Kidney capillary endothelial cell (primary cell): ENCODE results near the gene COL25A1.
A peak's percentile ranks its signal among the peaks of the same experiment; 100 is the strongest.
"Not testable (repeated sequence)": the region's sequence is repeated elsewhere in the genome, so short reads cannot be mapped to it uniquely, and the experiment has no call there.

Experiments
- DNase-seq: peaks from one replicate; pipeline ENCODE4 v3.0.0-alpha.2; 2018; ENCODE audit warnings: low spot score

COL25A1 gene

GRCh38 chr4:108906866-108907367 is 395.5 kb downstream of the COL25A1 start:
- DNase-seq: no peak

GRCh38 chr4:108906006-108906405 is 396.5 kb downstream of the COL25A1 start:
- no peak for DNase-seq

- no peak for DNase-seq
Observed at GRCh38 chr4:108903464-108904221, 398.8 kb downstream of the COL25A1 start.

GRCh38 chr4:108902769-108903168 is 399.7 kb downstream of the COL25A1 start:
- DNase-seq: peak; percentile 47

- no peak for DNase-seq
Observed at GRCh38 chr4:108901291-108901690, 401.2 kb downstream of the COL25A1 start.

- no peak for DNase-seq
Observed at GRCh38 chr4:108900018-108900580, 402.4 kb downstream of the COL25A1 start.

GRCh38 chr4:108893468-108893867 is 409.0 kb downstream of the COL25A1 start:
- no peak for DNase-seq

- no peak for DNase-seq
Observed at GRCh38 chr4:108891896-108892590, 410.4 kb downstream of the COL25A1 start.

- no peak for DNase-seq
Observed at GRCh38 chr4:108890484-108890881, 412.0 kb downstream of the COL25A1 start.

- DNase-seq: peak; percentile 57
Observed at GRCh38 chr4:108889696-108890483, 412.6 kb downstream of the COL25A1 start.

- DNase-seq: no peak
Observed at GRCh38 chr4:108888769-108889168, 413.7 kb downstream of the COL25A1 start.

GRCh38 chr4:108887034-108887433 is 415.4 kb downstream of the COL25A1 start:
- DNase-seq: no peak

- DNase-seq: peak; percentile 26
Observed at GRCh38 chr4:108885211-108885610, 417.2 kb downstream of the COL25A1 start.

- no peak for DNase-seq
Observed at GRCh38 chr4:108884596-108884995, 417.9 kb downstream of the COL25A1 start.

GRCh38 chr4:108881986-108882385 is 420.5 kb downstream of the COL25A1 start:
- no peak for DNase-seq

GRCh38 chr4:108881190-108881589 is 421.3 kb downstream of the COL25A1 start:
- DNase-seq: peak; percentile 98

GRCh38 chr4:108878806-108879205 is 423.7 kb downstream of the COL25A1 start:
- DNase-seq: peak; percentile 33

- no peak for DNase-seq
Observed at GRCh38 chr4:108877821-108878220, 424.6 kb downstream of the COL25A1 start.

GRCh38 chr4:108874806-108875205 is 427.7 kb downstream of the COL25A1 start:
- DNase-seq: no peak

GRCh38 chr4:108869970-108870369 is 432.5 kb downstream of the COL25A1 start:
- not testable (repeated sequence) for DNase-seq

GRCh38 chr4:108868606-108869227 is 433.7 kb downstream of the COL25A1 start:
- no peak for DNase-seq

GRCh38 chr4:108867476-108867875 is 435.0 kb downstream of the COL25A1 start:
- no peak for DNase-seq
